Measurements from ENCODE around the gene SND1.

SND1 gene

DNA sequence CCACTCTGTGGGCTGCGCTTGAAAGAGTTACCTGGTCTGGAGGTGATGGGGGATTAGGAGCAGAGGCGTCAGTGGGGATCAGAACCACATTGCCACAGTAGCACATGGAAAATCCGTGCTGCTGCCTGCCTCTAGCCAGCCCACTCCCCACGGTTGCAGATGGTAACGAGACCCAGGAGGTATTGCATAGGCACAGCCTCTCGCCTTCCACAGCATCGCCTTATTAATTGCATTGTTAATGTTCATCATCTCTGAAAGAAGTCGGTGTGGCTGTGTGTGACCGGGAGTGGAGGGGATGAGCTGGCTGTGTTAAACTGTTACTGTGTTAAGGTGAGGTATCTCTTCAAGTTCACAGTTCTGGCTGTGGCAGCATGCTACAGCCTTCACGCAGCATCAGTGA, 414.4 kb downstream of the SND1 start:
- Histone ChIP-seq H3K27ac (replicated peaks) (no peak overlapping the region), H3K4me3 (replicated peaks; ENCODE audit: insufficient read depth, low read length) (no peak overlapping the region), H3K27me3 (ENCODE audit: insufficient read depth, poor library complexity, severe bottlenecking) (no peaks in the 10 kb centered on the region)
- DNase-seq (ENCODE audit: low read depth in 1 of 2, low spot score in 1 of 2), result no peak
- TF ChIP-seq, protein P1, sequence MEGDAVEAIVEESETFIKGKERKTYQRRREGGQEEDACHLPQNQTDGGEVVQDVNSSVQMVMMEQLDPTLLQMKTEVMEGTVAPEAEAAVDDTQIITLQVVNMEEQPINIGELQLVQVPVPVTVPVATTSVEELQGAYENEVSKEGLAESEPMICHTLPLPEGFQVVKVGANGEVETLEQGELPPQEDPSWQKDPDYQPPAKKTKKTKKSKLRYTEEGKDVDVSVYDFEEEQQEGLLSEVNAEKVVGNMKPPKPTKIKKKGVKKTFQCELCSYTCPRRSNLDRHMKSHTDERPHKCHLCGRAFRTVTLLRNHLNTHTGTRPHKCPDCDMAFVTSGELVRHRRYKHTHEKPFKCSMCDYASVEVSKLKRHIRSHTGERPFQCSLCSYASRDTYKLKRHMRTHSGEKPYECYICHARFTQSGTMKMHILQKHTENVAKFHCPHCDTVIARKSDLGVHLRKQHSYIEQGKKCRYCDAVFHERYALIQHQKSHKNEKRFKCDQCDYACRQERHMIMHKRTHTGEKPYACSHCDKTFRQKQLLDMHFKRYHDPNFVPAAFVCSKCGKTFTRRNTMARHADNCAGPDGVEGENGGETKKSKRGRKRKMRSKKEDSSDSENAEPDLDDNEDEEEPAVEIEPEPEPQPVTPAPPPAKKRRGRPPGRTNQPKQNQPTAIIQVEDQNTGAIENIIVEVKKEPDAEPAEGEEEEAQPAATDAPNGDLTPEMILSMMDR (IDR thresholded peaks at IDR 0.05; ENCODE audit: insufficient read depth, low read length), result no peak
- TF ChIP-seq, protein P2, sequence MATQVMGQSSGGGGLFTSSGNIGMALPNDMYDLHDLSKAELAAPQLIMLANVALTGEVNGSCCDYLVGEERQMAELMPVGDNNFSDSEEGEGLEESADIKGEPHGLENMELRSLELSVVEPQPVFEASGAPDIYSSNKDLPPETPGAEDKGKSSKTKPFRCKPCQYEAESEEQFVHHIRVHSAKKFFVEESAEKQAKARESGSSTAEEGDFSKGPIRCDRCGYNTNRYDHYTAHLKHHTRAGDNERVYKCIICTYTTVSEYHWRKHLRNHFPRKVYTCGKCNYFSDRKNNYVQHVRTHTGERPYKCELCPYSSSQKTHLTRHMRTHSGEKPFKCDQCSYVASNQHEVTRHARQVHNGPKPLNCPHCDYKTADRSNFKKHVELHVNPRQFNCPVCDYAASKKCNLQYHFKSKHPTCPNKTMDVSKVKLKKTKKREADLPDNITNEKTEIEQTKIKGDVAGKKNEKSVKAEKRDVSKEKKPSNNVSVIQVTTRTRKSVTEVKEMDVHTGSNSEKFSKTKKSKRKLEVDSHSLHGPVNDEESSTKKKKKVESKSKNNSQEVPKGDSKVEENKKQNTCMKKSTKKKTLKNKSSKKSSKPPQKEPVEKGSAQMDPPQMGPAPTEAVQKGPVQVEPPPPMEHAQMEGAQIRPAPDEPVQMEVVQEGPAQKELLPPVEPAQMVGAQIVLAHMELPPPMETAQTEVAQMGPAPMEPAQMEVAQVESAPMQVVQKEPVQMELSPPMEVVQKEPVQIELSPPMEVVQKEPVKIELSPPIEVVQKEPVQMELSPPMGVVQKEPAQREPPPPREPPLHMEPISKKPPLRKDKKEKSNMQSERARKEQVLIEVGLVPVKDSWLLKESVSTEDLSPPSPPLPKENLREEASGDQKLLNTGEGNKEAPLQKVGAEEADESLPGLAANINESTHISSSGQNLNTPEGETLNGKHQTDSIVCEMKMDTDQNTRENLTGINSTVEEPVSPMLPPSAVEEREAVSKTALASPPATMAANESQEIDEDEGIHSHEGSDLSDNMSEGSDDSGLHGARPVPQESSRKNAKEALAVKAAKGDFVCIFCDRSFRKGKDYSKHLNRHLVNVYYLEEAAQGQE (IDR thresholded peaks at IDR 0.05; ENCODE audit: insufficient replicate concordance, low read depth), result no peak
- TF ChIP-seq GABPA (IDR thresholded peaks at IDR 0.05; ENCODE audit: low read depth), result no peak
- no peak for TF ChIP-seq SPI1 (IDR thresholded peaks at IDR 0.05; ENCODE audit: borderline replicate concordance, low read depth)
- no peak for TF ChIP-seq POLR2AphosphoS5 (IDR thresholded peaks at IDR 0.05; ENCODE audit: low read depth)

DNA sequence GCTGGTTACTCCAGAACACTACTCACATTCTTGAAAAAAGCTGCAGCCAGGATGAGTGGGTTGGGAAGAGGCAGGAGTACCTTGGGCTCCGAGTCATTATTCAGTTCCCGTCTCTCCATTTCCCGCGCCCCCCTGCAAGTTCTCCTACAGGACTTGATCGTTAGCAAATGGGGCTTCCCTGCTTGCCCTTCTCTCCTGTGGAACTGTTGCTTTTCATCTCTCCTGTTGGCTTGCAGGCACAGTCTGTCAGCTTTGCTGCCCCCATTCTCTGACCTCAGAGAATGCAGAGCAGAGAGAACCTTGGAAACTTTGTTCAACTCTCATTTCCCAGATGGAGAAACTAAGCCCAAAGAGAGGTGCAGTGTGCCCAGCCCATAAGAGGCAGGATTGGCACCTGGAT, 414.9 kb downstream of the SND1 start:
- no peak for DNase-seq (ENCODE audit: low read depth in 1 of 2, low spot score in 1 of 2)
- TF ChIP-seq SPI1 (IDR thresholded peaks at IDR 0.05; ENCODE audit: borderline replicate concordance, low read depth) (no peak), POLR2AphosphoS5 (IDR thresholded peaks at IDR 0.05; ENCODE audit: low read depth) (no peak), GABPA (IDR thresholded peaks at IDR 0.05; ENCODE audit: low read depth) (no peak)
- TF ChIP-seq, protein P2 (IDR thresholded peaks at IDR 0.05; ENCODE audit: insufficient replicate concordance, low read depth), result no peak
- TF ChIP-seq, protein P1 (IDR thresholded peaks at IDR 0.05; ENCODE audit: insufficient read depth, low read length), result no peak
- H3K4me3 ChIP-seq (replicated peaks; ENCODE audit: insufficient read depth, low read length), result no peak overlapping the region
- H3K27ac ChIP-seq (replicated peaks), result no peak overlapping the region
- no peaks in the 10 kb centered on the region for H3K27me3 ChIP-seq (ENCODE audit: insufficient read depth, poor library complexity, severe bottlenecking)

DNA sequence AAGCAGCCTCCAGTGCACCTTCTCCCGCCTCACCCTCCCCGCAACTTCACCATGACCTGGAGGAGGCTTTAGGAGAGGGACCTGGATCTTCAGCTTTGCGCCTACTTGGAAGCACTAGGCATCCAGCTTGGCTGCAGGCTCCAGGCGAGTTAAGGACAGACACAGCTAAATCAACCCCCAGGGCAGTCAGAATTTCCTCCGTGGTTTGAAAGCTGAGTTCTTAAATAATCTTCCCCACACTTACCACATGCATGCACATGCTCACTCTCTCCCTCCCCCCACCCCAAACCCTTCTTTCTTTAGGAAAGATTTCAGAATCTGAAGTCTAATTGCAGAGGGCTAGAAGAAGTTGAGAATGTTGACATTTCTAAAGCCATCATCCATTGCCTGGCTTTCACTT, 416.0 kb downstream of the SND1 start:
- no peak overlapping the region for H3K4me3 ChIP-seq (replicated peaks; ENCODE audit: insufficient read depth, low read length)
- no peak for DNase-seq (ENCODE audit: low read depth in 1 of 2, low spot score in 1 of 2)
- H3K27me3 ChIP-seq (ENCODE audit: insufficient read depth, poor library complexity, severe bottlenecking), result no peaks in the 10 kb centered on the region
- H3K27ac ChIP-seq (replicated peaks), result no peak overlapping the region
- no peak for TF ChIP-seq SPI1 (IDR thresholded peaks at IDR 0.05; ENCODE audit: borderline replicate concordance, low read depth)
- TF ChIP-seq, protein P2 (IDR thresholded peaks at IDR 0.05; ENCODE audit: insufficient replicate concordance, low read depth), result no peak
- TF ChIP-seq, protein P1 (IDR thresholded peaks at IDR 0.05; ENCODE audit: insufficient read depth, low read length), result no peak
- no peak for TF ChIP-seq GABPA (IDR thresholded peaks at IDR 0.05; ENCODE audit: low read depth)

Data from HL-60 (cell line).